ENCODE data around the gene GATD1.

DNA sequence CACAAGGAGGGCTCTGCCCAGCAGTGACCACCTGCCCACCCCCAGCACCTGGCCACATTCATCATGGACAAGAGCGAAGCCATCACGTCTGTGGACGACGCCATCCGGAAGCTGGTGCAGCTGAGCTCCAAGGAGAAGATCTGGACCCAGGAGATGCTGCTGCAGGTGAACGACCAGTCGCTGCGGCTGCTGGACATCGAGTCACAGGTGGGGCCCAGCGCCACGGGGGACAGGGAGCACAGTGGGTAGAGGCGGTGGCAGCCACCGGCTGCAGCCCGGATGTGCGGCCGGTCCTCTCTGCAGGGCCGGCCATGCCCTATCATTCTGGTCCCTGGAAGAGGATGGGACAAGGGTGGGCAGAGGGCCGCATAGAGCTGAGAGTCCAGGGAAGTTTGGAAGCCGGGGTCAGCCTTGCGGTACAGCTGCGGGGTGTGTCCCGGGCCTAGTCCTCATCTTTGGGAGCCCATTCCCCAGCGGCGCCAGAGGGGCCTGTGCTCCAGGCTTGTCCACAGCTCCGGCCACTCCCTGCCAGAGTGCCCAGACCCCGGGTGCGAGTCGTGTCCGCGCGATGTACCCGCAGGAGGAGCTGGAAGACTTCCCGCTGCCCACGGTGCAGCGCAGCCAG, 57.2 kb downstream of the GATD1 start:
- TF ChIP-seq, protein P1, sequence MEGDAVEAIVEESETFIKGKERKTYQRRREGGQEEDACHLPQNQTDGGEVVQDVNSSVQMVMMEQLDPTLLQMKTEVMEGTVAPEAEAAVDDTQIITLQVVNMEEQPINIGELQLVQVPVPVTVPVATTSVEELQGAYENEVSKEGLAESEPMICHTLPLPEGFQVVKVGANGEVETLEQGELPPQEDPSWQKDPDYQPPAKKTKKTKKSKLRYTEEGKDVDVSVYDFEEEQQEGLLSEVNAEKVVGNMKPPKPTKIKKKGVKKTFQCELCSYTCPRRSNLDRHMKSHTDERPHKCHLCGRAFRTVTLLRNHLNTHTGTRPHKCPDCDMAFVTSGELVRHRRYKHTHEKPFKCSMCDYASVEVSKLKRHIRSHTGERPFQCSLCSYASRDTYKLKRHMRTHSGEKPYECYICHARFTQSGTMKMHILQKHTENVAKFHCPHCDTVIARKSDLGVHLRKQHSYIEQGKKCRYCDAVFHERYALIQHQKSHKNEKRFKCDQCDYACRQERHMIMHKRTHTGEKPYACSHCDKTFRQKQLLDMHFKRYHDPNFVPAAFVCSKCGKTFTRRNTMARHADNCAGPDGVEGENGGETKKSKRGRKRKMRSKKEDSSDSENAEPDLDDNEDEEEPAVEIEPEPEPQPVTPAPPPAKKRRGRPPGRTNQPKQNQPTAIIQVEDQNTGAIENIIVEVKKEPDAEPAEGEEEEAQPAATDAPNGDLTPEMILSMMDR (IDR thresholded peaks at IDR 0.05): no peak
- TF ChIP-seq POLR2A (IDR thresholded peaks at IDR 0.05): no peak

Data from tibial nerve (tissue), 3 donors.